PC-9 (cell line): ENCODE results near the gene UNC13C.

Experiments
- EZH2 ChIP-seq: fragments of 200-600 bp; sonication (generic); IDR thresholded peaks from 2 replicates; pipeline ENCODE4 v1.8.0; 2017; ENCODE audit warnings: antibody characterized with exemption, low read depth
- TF ChIP-seq, protein P1 (sequence below): fragments of 200-600 bp; sonication (generic); conservative IDR thresholded peaks from 2 replicates; pipeline ENCODE4 v1.6.1; 2017; ENCODE audit warnings: mixed run types, antibody characterized with exemption, mild to moderate bottlenecking, moderate library complexity

DNA sequence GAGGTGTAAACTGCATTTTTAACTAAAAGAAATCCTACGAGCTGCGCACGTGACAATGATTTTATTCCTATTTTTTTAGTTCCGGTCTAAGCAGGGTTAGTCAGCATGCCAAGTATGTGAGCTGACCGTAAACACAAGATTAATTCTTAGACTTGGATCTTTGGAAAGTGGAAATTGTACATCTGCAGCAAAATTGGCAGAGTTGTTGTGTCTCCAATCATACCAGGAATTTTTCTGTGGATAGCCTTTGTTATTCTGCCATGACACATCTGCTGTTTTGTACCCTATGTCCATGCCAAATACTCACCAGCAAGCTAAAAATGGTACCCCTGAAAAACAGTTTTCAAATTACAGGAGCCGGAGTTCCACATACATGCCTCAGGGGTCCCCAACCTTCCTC is 562.5 kb downstream of the UNC13C start:
- TF ChIP-seq, protein P1, sequence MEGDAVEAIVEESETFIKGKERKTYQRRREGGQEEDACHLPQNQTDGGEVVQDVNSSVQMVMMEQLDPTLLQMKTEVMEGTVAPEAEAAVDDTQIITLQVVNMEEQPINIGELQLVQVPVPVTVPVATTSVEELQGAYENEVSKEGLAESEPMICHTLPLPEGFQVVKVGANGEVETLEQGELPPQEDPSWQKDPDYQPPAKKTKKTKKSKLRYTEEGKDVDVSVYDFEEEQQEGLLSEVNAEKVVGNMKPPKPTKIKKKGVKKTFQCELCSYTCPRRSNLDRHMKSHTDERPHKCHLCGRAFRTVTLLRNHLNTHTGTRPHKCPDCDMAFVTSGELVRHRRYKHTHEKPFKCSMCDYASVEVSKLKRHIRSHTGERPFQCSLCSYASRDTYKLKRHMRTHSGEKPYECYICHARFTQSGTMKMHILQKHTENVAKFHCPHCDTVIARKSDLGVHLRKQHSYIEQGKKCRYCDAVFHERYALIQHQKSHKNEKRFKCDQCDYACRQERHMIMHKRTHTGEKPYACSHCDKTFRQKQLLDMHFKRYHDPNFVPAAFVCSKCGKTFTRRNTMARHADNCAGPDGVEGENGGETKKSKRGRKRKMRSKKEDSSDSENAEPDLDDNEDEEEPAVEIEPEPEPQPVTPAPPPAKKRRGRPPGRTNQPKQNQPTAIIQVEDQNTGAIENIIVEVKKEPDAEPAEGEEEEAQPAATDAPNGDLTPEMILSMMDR = no peak
- no peak for TF ChIP-seq EZH2
